ENCODE results near the gene HERC4.

DNA sequence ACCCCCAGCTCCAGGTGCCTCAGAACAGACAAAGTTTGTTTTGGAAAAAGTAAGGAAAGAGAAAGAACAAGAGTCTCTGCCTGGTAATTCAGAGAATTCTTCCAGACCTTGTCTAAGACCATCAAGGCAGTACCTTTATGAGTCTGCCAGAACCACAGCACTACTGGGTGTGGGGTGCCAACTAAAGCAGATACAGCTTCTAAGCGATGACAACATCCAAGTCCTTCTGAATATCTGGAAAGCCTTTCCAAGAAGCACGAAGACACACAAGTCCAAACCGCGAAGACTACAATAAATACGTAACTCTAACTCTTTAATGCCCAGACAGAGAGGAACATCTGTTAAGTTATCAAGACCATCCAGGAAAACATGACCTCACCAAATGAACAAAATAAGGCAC lies 96.3 kb downstream of the HERC4 start:
- TF ChIP-seq, protein P1, sequence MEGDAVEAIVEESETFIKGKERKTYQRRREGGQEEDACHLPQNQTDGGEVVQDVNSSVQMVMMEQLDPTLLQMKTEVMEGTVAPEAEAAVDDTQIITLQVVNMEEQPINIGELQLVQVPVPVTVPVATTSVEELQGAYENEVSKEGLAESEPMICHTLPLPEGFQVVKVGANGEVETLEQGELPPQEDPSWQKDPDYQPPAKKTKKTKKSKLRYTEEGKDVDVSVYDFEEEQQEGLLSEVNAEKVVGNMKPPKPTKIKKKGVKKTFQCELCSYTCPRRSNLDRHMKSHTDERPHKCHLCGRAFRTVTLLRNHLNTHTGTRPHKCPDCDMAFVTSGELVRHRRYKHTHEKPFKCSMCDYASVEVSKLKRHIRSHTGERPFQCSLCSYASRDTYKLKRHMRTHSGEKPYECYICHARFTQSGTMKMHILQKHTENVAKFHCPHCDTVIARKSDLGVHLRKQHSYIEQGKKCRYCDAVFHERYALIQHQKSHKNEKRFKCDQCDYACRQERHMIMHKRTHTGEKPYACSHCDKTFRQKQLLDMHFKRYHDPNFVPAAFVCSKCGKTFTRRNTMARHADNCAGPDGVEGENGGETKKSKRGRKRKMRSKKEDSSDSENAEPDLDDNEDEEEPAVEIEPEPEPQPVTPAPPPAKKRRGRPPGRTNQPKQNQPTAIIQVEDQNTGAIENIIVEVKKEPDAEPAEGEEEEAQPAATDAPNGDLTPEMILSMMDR (IDR thresholded peaks at IDR 0.05; ENCODE audit: extremely low read depth in 1 of 2, insufficient read depth in 1 of 2, low read depth in 1 of 2, low read length in 2 of 2) = no peak
- TF ChIP-seq, protein P2, sequence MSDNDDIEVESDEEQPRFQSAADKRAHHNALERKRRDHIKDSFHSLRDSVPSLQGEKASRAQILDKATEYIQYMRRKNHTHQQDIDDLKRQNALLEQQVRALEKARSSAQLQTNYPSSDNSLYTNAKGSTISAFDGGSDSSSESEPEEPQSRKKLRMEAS (IDR thresholded peaks at IDR 0.05; ENCODE audit: insufficient read depth, insufficient read length) = no peak
- TF ChIP-seq POLR2A (IDR thresholded peaks at IDR 0.05; ENCODE audit: low read depth, low read length) (no peak), POLR2AphosphoS5 (IDR thresholded peaks at IDR 0.05; ENCODE audit: insufficient read depth, low read depth, low read length) (no peak), JUN (IDR thresholded peaks at IDR 0.05; ENCODE audit: borderline replicate concordance, insufficient read depth, insufficient read length, low read depth) (no peak)

Data from endothelial cell of umbilical vein (primary cell).